ENCODE results near the gene TECPR2.

- TF ChIP-seq CTCF (IDR thresholded peaks at IDR 0.05): no peak
- no peak for TF ChIP-seq POLR2A (IDR thresholded peaks at IDR 0.05)
These were observed 101.3 kb downstream of the TECPR2 start for GRCh38 chr14:102464006-102464405.
